ENCODE measurements around the gene MYL1.

The MYL1 gene

DNA sequence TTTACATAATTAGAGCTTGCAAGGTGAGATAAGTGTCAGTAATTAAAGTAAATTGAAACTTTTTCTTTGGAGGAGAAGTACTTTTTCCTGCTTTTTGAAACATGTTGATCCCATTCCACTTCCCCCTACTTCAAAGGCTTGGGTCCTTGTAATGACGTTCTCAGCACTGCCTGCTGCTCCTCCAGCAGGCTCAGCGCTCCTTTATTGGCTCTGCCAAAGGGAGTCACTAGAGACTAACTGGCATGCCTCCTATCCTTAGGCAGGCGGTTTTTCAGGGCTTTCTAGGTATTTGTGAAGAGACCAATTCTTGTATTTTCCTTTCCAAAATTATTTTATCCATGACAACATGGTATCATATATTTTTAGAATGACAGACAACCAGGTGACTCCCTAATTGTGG, 45.8 kb downstream of the MYL1 start:
- TF ChIP-seq EZH2phosphoT487 (IDR thresholded peaks at IDR 0.05; ENCODE audit: borderline replicate concordance), result no peak
- TF ChIP-seq, protein P1, sequence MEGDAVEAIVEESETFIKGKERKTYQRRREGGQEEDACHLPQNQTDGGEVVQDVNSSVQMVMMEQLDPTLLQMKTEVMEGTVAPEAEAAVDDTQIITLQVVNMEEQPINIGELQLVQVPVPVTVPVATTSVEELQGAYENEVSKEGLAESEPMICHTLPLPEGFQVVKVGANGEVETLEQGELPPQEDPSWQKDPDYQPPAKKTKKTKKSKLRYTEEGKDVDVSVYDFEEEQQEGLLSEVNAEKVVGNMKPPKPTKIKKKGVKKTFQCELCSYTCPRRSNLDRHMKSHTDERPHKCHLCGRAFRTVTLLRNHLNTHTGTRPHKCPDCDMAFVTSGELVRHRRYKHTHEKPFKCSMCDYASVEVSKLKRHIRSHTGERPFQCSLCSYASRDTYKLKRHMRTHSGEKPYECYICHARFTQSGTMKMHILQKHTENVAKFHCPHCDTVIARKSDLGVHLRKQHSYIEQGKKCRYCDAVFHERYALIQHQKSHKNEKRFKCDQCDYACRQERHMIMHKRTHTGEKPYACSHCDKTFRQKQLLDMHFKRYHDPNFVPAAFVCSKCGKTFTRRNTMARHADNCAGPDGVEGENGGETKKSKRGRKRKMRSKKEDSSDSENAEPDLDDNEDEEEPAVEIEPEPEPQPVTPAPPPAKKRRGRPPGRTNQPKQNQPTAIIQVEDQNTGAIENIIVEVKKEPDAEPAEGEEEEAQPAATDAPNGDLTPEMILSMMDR (conservative IDR thresholded peaks at IDR 0.05; ENCODE audit: low read length), result no peak

DNA sequence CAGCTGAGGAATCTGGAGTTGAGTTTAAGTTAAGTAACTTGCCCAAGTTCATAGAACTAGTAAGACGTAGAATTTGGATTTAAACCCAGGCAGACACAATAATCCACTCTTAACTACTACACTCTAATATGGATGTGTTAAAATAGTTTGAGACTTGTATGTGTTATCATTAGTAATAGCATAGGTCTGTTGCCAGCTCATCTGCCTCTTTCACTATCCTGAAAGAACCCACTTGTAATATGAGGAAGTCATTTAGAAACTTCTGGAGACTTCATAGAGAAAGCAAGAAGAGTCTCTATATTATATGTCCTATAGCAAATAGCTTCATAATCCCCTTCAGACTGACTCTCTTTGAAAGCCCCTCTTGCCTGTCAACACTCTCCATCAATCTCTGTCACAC, 46.7 kb downstream of the MYL1 start:
- H3F3A ChIP-seq (ENCODE audit: low read depth), result no peaks in the 10 kb centered on the region
- TF ChIP-seq, protein P1 (conservative IDR thresholded peaks at IDR 0.05; ENCODE audit: low read length), result no peak
- TF ChIP-seq EZH2phosphoT487 (IDR thresholded peaks at IDR 0.05; ENCODE audit: borderline replicate concordance), result no peak
- H3K4me2 ChIP-seq (ENCODE audit: low read depth, low read length, poor library complexity, severe bottlenecking), result no peak overlapping the region
- no peaks in the 10 kb centered on the region for H3K36me3 ChIP-seq (ENCODE audit: insufficient read depth, low read length)
- H3K4me1 ChIP-seq (ENCODE audit: insufficient read depth, low read length, poor library complexity, severe bottlenecking), result no peaks in the 10 kb centered on the region
- no peak overlapping the region for H2AFZ ChIP-seq (ENCODE audit: low read length)
- H4K20me1 ChIP-seq (ENCODE audit: insufficient read depth, low read length, poor library complexity, severe bottlenecking), result no peaks in the 10 kb centered on the region
- H3K9ac ChIP-seq (ENCODE audit: low read depth, low read length, poor library complexity, severe bottlenecking), result no peak overlapping the region
- no peaks in the 10 kb centered on the region for H3K79me2 ChIP-seq (ENCODE audit: insufficient read depth, low read length)
- H3K4me3 ChIP-seq (ENCODE audit: low read length, poor library complexity, severe bottlenecking), result no peak overlapping the region
- no peaks in the 10 kb centered on the region for H3K9me3 ChIP-seq (ENCODE audit: insufficient read depth, low read depth, low read length)
- H3K27me3 ChIP-seq (ENCODE audit: insufficient read depth, low read length, poor library complexity, severe bottlenecking), result no peaks in the 10 kb centered on the region
- H3K9me2 ChIP-seq (replicated peaks; ENCODE audit: low read depth, low read length), result no peaks in the 10 kb centered on the region

More for the DNA sequence above, 45.8 kb downstream of the MYL1 start:
- H3K79me2 ChIP-seq (ENCODE audit: insufficient read depth, low read length), result no peaks in the 10 kb centered on the region
- H3K36me3 ChIP-seq (ENCODE audit: insufficient read depth, low read length), result no peaks in the 10 kb centered on the region
- no peaks in the 10 kb centered on the region for H3K4me1 ChIP-seq (ENCODE audit: insufficient read depth, low read length, poor library complexity, severe bottlenecking)
- no peak overlapping the region for H3K9ac ChIP-seq (ENCODE audit: low read depth, low read length, poor library complexity, severe bottlenecking)
- H3K9me3 ChIP-seq (ENCODE audit: insufficient read depth, low read depth, low read length), result no peaks in the 10 kb centered on the region
- H4K20me1 ChIP-seq (ENCODE audit: insufficient read depth, low read length, poor library complexity, severe bottlenecking), result no peaks in the 10 kb centered on the region
- H3K4me2 ChIP-seq (ENCODE audit: low read depth, low read length, poor library complexity, severe bottlenecking), result no peak overlapping the region
- no peaks in the 10 kb centered on the region for H3K9me2 ChIP-seq (replicated peaks; ENCODE audit: low read depth, low read length)
- no peak overlapping the region for H2AFZ ChIP-seq (ENCODE audit: low read length)
- no peak overlapping the region for H3K4me3 ChIP-seq (ENCODE audit: low read length, poor library complexity, severe bottlenecking)
- no peaks in the 10 kb centered on the region for H3K27me3 ChIP-seq (ENCODE audit: insufficient read depth, low read length, poor library complexity, severe bottlenecking)
- H3F3A ChIP-seq (ENCODE audit: low read depth), result no peaks in the 10 kb centered on the region

DNA sequence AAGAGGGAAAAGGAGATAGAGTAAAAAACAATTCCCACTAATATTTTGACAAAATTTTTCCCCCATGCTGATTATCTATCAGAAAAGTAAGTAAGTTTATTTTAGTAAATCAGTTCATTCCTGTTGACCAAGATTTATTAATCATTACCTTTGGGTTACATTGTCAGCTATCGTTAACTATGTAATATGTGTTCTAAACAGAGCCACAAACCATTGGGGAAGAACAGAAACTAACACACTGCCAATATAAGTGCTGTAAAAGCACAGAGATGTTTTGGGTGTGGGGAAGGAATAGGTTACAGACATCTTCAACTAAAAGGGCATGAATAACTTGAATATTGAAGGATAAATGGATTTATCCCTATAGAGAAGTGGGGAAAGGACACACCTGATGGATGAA, 47.3 kb downstream of the MYL1 start:
- H4K20me1 ChIP-seq (ENCODE audit: insufficient read depth, low read length, poor library complexity, severe bottlenecking), result no peaks in the 10 kb centered on the region
- TF ChIP-seq, protein P1 (conservative IDR thresholded peaks at IDR 0.05; ENCODE audit: low read length), result no peak
- TF ChIP-seq EZH2phosphoT487 (IDR thresholded peaks at IDR 0.05; ENCODE audit: borderline replicate concordance), result no peak
- H3K9me2 ChIP-seq (replicated peaks; ENCODE audit: low read depth, low read length), result no peaks in the 10 kb centered on the region
- no peaks in the 10 kb centered on the region for H3K36me3 ChIP-seq (ENCODE audit: insufficient read depth, low read length)
- no peaks in the 10 kb centered on the region for H3K79me2 ChIP-seq (ENCODE audit: insufficient read depth, low read length)
- H3K4me2 ChIP-seq (ENCODE audit: low read depth, low read length, poor library complexity, severe bottlenecking), result no peak overlapping the region
- H3K4me1 ChIP-seq (ENCODE audit: insufficient read depth, low read length, poor library complexity, severe bottlenecking), result no peaks in the 10 kb centered on the region
- no peaks in the 10 kb centered on the region for H3F3A ChIP-seq (ENCODE audit: low read depth)
- H3K4me3 ChIP-seq (ENCODE audit: low read length, poor library complexity, severe bottlenecking), result no peak overlapping the region
- H3K9ac ChIP-seq (ENCODE audit: low read depth, low read length, poor library complexity, severe bottlenecking), result no peak overlapping the region
- no peaks in the 10 kb centered on the region for H3K9me3 ChIP-seq (ENCODE audit: insufficient read depth, low read depth, low read length)
- H3K27me3 ChIP-seq (ENCODE audit: insufficient read depth, low read length, poor library complexity, severe bottlenecking), result no peaks in the 10 kb centered on the region
- H2AFZ ChIP-seq (ENCODE audit: low read length), result no peak overlapping the region
